ENCODE data around the gene CSNK2A2. TPM values are rescaled to one million over a fixed set of nuclear protein-coding genes. Genes with fewer than 3 reads are reported as not detected.
A peak's percentile ranks its signal among the peaks of the same experiment; 100 is the strongest.

Gene CSNK2A2
- total and polyA plus RNA-seq, 2 of the 8 experiments (the other 6 are each of a cell fraction or from before 2014, with no cell fraction given) = 37.9 to 128 TPM

DNA sequence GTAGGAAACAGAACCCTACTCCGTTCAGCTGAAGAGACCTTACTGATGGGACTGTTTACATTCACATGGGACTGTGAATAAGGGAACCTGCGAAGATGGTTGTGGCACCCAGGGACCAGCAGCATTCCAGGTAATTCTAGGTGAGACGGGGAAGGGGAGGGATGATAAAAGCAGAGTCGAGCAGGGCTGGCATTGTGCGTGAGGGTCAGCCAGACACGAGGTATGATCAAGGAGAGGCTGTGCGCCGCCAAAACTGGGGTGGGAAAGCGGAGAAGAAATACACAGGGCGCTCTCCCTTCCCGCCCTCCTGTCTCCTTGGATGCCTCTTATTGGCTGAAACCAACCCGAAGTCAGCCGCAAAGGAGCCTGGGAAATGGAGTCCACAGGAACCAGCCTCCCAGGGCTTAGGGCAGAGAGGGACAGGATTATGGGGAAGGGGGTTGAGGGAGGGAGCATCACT lies 38.4 kb upstream of the CSNK2A2 start (continued):
- TF ChIP-seq NANOG (IDR thresholded peaks at IDR 0.05; ENCODE audit: insufficient read depth, low read depth, low read length, poor library complexity, severe bottlenecking) (no peak), TCF12 (IDR thresholded peaks at IDR 0.05; ENCODE audit: low read depth, low read length) (no peak), POLR2A (IDR thresholded peaks at IDR 0.05; ENCODE audit: control extremely low read depth in 1 of 2, low read depth in 2 of 2, low read length in 2 of 2) (peak in 1 of 2 experiments; percentile 55; a peak in 1 of 3 replicates), POU5F1 (IDR thresholded peaks at IDR 0.05; ENCODE audit: low read depth, low read length) (no peak), CHD2 (IDR thresholded peaks at IDR 0.05; ENCODE audit: low read length) (0 out of 2 replicates have a peak, but pooled peaks have one; percentile 6), HDAC2 (IDR thresholded peaks at IDR 0.05; ENCODE audit: borderline replicate concordance in 1 of 2, low read depth in 2 of 2, low read length in 2 of 2) (no peak), EZH2 (IDR thresholded peaks at IDR 0.05; ENCODE audit: low read depth, low read length, severe bottlenecking) (no peak), KDM1A (IDR thresholded peaks at IDR 0.05; ENCODE audit: borderline replicate concordance, low read length) (no peak), RFX5 (IDR thresholded peaks at IDR 0.05; ENCODE audit: borderline replicate concordance, low read depth, low read length) (no peak), SRF (IDR thresholded peaks at IDR 0.05; ENCODE audit: low read depth, low read length) (no peak), EP300 (IDR thresholded peaks at IDR 0.05; ENCODE audit: borderline replicate concordance in 1 of 2, low read depth in 2 of 2, low read length in 2 of 2) (no peak), SP4 (IDR thresholded peaks at IDR 0.05; ENCODE audit: low read length) (no peak), KDM4A (IDR thresholded peaks at IDR 0.05; ENCODE audit: low read depth, low read length, severe bottlenecking) (peak; percentile 74), SIX5 (IDR thresholded peaks at IDR 0.05; ENCODE audit: low read depth, low read length) (peak; percentile 63), JUN (IDR thresholded peaks at IDR 0.05; ENCODE audit: low read depth, low read length) (no peak)
- TF ChIP-seq, protein P1, sequence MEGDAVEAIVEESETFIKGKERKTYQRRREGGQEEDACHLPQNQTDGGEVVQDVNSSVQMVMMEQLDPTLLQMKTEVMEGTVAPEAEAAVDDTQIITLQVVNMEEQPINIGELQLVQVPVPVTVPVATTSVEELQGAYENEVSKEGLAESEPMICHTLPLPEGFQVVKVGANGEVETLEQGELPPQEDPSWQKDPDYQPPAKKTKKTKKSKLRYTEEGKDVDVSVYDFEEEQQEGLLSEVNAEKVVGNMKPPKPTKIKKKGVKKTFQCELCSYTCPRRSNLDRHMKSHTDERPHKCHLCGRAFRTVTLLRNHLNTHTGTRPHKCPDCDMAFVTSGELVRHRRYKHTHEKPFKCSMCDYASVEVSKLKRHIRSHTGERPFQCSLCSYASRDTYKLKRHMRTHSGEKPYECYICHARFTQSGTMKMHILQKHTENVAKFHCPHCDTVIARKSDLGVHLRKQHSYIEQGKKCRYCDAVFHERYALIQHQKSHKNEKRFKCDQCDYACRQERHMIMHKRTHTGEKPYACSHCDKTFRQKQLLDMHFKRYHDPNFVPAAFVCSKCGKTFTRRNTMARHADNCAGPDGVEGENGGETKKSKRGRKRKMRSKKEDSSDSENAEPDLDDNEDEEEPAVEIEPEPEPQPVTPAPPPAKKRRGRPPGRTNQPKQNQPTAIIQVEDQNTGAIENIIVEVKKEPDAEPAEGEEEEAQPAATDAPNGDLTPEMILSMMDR (IDR thresholded peaks at IDR 0.05; ENCODE audit: control extremely low read depth in 1 of 3, insufficient read depth in 1 of 3, low read depth in 1 of 3, low read length in 3 of 3) = no peak
- TF ChIP-seq, protein P2, sequence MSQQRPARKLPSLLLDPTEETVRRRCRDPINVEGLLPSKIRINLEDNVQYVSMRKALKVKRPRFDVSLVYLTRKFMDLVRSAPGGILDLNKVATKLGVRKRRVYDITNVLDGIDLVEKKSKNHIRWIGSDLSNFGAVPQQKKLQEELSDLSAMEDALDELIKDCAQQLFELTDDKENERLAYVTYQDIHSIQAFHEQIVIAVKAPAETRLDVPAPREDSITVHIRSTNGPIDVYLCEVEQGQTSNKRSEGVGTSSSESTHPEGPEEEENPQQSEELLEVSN (IDR thresholded peaks at IDR 0.05) = peak; percentile 97
- TF ChIP-seq, protein P3, sequence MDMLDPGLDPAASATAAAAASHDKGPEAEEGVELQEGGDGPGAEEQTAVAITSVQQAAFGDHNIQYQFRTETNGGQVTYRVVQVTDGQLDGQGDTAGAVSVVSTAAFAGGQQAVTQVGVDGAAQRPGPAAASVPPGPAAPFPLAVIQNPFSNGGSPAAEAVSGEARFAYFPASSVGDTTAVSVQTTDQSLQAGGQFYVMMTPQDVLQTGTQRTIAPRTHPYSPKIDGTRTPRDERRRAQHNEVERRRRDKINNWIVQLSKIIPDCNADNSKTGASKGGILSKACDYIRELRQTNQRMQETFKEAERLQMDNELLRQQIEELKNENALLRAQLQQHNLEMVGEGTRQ (IDR thresholded peaks at IDR 0.05; ENCODE audit: low read length) = no peak
- TF ChIP-seq, protein P4, sequence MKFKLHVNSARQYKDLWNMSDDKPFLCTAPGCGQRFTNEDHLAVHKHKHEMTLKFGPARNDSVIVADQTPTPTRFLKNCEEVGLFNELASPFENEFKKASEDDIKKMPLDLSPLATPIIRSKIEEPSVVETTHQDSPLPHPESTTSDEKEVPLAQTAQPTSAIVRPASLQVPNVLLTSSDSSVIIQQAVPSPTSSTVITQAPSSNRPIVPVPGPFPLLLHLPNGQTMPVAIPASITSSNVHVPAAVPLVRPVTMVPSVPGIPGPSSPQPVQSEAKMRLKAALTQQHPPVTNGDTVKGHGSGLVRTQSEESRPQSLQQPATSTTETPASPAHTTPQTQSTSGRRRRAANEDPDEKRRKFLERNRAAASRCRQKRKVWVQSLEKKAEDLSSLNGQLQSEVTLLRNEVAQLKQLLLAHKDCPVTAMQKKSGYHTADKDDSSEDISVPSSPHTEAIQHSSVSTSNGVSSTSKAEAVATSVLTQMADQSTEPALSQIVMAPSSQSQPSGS (IDR thresholded peaks at IDR 0.05; ENCODE audit: low read length) = no peak

Measured in H1 (cell line).